Medulla oblongata (tissue), 1 donor: ENCODE results near the gene UBE2D4.

Source experiments
- DNase-seq: peaks from one replicate; pipeline ENCODE4 v3.0.0-alpha.2; 2015; ENCODE audit errors: extremely low spot score

UBE2D4 gene

GRCh38 chr7:43906331-43907010 lies 19.8 kb upstream of the UBE2D4 start, which contains the start of gene URGCP:
TSS of gene URGCP (minus strand) at chr7:43906596. CDS start at chr7:43906575, 21 bp downstream.
- DNase-seq = no peak

GRCh38 chr7:43914795-43915194 lies 11.4 kb upstream of the UBE2D4 start:
- DNase-seq = no peak

- no peak for DNase-seq
These were observed 10.3 kb upstream of the UBE2D4 start for GRCh38 chr7:43915907-43916306.

- no peak for DNase-seq
These were observed 4.8 kb upstream of the UBE2D4 start for GRCh38 chr7:43921423-43921822.

GRCh38 chr7:43922726-43923125 lies 3.5 kb upstream of the UBE2D4 start:
- no peak for DNase-seq

GRCh38 chr7:43926798-43927123 lies 525 bp downstream of the UBE2D4 start:
- DNase-seq = no peak

- DNase-seq = no peak
These were observed 1.6 kb downstream of the UBE2D4 start for GRCh38 chr7:43927810-43928209.

- DNase-seq = no peak
These were observed 3.6 kb downstream of the UBE2D4 start for GRCh38 chr7:43929529-43930457.

- no peak for DNase-seq
These were observed 5.1 kb downstream of the UBE2D4 start for GRCh38 chr7:43931346-43931745.

GRCh38 chr7:43933902-43934560 lies 7.8 kb downstream of the UBE2D4 start:
- peak; percentile 46 for DNase-seq

- DNase-seq = no peak
These were observed 11.2 kb downstream of the UBE2D4 start for GRCh38 chr7:43937444-43937843.

GRCh38 chr7:43938892-43939482 lies 12.8 kb downstream of the UBE2D4 start:
- DNase-seq = peak; percentile 45

- no peak for DNase-seq
These were observed 16.0 kb downstream of the UBE2D4 start for GRCh38 chr7:43942250-43942649.

GRCh38 chr7:43942997-43943396 lies 16.8 kb downstream of the UBE2D4 start:
- no peak for DNase-seq

- DNase-seq = no peak
These were observed 17.4 kb downstream of the UBE2D4 start for GRCh38 chr7:43943417-43944187.

- DNase-seq = no peak
These were observed 18.1 kb downstream of the UBE2D4 start for GRCh38 chr7:43944286-43944685.

- DNase-seq = no peak
These were observed 25.8 kb downstream of the UBE2D4 start for GRCh38 chr7:43952028-43952427.

GRCh38 chr7:43953071-43953470 lies 26.8 kb downstream of the UBE2D4 start:
- no peak for DNase-seq

- DNase-seq = peak; percentile 70
These were observed 28.4 kb downstream of the UBE2D4 start for GRCh38 chr7:43954524-43955228.

- peak; percentile 1 for DNase-seq
These were observed 29.8 kb downstream of the UBE2D4 start for GRCh38 chr7:43956027-43956426.

GRCh38 chr7:43960933-43961332 lies 34.7 kb downstream of the UBE2D4 start:
- DNase-seq = no peak
